Transverse colon (tissue), 4 donors: ENCODE measurements around the gene ILF2.

ENCODE experiments used
- EP300 ChIP-seq: sonication (generic); formaldehyde crosslinking; IDR thresholded peaks from one replicate; pipeline ENCODE4 v1.6.1; 2017; ENCODE audit warnings: antibody characterized with exemption, low read depth
- POLR2A ChIP-seq: fragments of 450-650 bp; IDR thresholded peaks from one replicate; pipeline ENCODE4 v1.6.1; 2016; ENCODE audit warnings: antibody characterized with exemption, mild to moderate bottlenecking, moderate library complexity
- POLR2AphosphoS5 ChIP-seq, 3 donors: sonication (generic); formaldehyde crosslinking; IDR thresholded peaks; one replicate each; pipeline ENCODE4 v1.6.1; 2016; ENCODE audit warnings: antibody characterized with exemption in 3 of 3
- TF ChIP-seq, protein P1 (sequence below), 5 experiments: fragments of 200-600 bp in 3 of 5; fragments of 450-650 bp in 2 of 5; sonication (generic) in 3 of 5; IDR thresholded peaks; 1 replicate in 2 of 5; 2 replicates in 3 of 5; pipeline ENCODE4 v1.5.1; 2016 to 2017; ENCODE audit warnings: antibody characterized with exemption in 5 of 5, inconsistent platforms in 3 of 5, mild to moderate bottlenecking in 2 of 5, moderate library complexity in 1 of 5

- no peak for TF ChIP-seq POLR2A
- TF ChIP-seq, protein P1, sequence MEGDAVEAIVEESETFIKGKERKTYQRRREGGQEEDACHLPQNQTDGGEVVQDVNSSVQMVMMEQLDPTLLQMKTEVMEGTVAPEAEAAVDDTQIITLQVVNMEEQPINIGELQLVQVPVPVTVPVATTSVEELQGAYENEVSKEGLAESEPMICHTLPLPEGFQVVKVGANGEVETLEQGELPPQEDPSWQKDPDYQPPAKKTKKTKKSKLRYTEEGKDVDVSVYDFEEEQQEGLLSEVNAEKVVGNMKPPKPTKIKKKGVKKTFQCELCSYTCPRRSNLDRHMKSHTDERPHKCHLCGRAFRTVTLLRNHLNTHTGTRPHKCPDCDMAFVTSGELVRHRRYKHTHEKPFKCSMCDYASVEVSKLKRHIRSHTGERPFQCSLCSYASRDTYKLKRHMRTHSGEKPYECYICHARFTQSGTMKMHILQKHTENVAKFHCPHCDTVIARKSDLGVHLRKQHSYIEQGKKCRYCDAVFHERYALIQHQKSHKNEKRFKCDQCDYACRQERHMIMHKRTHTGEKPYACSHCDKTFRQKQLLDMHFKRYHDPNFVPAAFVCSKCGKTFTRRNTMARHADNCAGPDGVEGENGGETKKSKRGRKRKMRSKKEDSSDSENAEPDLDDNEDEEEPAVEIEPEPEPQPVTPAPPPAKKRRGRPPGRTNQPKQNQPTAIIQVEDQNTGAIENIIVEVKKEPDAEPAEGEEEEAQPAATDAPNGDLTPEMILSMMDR (IDR thresholded peaks at IDR 0.05), result peak in 2 of 5 experiments; percentile 24 to 31
- no peak for TF ChIP-seq EP300
- TF ChIP-seq POLR2AphosphoS5 (IDR thresholded peaks at IDR 0.05), result no peak
Measured at GRCh38 chr1:153679337-153680119, 8.7 kb upstream of the ILF2 start.
